Calu3 (cell line): ENCODE results near the gene FOXP4. TPM values are rescaled to one million over a fixed set of nuclear protein-coding genes. Genes with fewer than 3 reads are reported as not detected.

Source experiments
- BruUV-seq: library from RNA; stranded (reverse); fragments of 400-500 nt; replicated peaks from 2 replicates; lab custom pipeline; 2021; lab: Mats Ljungman, UMichigan
- CTCF ChIA-PET: fragments of 300-600 bp; sonication (Branson Sonifier 250); formaldehyde crosslinking; loops from one replicate; lab custom pipeline; 2022; ENCODE audit warnings: antibody characterized with exemption; lab: Charles Lee
- DNase-seq: peaks from one replicate; pipeline ENCODE4 v3.0.0; 2022
- H3K27ac Mint-ChIP-seq: one replicate; pipeline ENCODE4 v1.8.0; 2022; ENCODE audit warnings: mixed read lengths; ENCODE audit not compliant: unreplicated experiment
- H3K27me3 Mint-ChIP-seq: one replicate; pipeline ENCODE4 v1.8.0; 2022; ENCODE audit warnings: mixed read lengths; ENCODE audit not compliant: unreplicated experiment
- H3K36me3 Mint-ChIP-seq: one replicate; pipeline ENCODE4 v1.8.0; 2022; ENCODE audit warnings: mild to moderate bottlenecking, moderate library complexity, mixed read lengths; ENCODE audit not compliant: insufficient read depth, unreplicated experiment
- H3K4me1 Mint-ChIP-seq: one replicate; pipeline ENCODE4 v1.8.0; 2022; ENCODE audit warnings: mild to moderate bottlenecking, low read depth, mixed read lengths; ENCODE audit not compliant: unreplicated experiment
- H3K4me3 Mint-ChIP-seq: one replicate; pipeline ENCODE4 v1.8.0; 2022; ENCODE audit warnings: mild to moderate bottlenecking, low read depth, moderate library complexity, mixed read lengths; ENCODE audit not compliant: unreplicated experiment
- H3K9me3 Mint-ChIP-seq: one replicate; pipeline ENCODE4 v1.8.0; 2022; ENCODE audit warnings: low read depth, mixed read lengths; ENCODE audit not compliant: unreplicated experiment
- intact Hi-C: fragments of 100-400 bp; cut with micrococcal nuclease; formaldehyde crosslinking; loops from one replicate; pipeline ENCODE4 v1.10.0; 2022; ENCODE audit not compliant: unreplicated experiment
- total RNA-seq: library from RNA; stranded (reverse); gene quantifications from 2 replicates; pipeline ENCODE4 v1.2.3, GENCODE V29; 2022
- TF ChIP-seq, protein P1 (sequence below): fragments of 200-600 bp; IDR thresholded peaks from one replicate; pipeline ENCODE4 v1.8.0; 2022; ENCODE audit warnings: antibody characterized with exemption; ENCODE audit not compliant: unreplicated experiment

FOXP4 gene
- total RNA-seq, 1 experiment from 2014 or later = 47.8 TPM

DNA sequence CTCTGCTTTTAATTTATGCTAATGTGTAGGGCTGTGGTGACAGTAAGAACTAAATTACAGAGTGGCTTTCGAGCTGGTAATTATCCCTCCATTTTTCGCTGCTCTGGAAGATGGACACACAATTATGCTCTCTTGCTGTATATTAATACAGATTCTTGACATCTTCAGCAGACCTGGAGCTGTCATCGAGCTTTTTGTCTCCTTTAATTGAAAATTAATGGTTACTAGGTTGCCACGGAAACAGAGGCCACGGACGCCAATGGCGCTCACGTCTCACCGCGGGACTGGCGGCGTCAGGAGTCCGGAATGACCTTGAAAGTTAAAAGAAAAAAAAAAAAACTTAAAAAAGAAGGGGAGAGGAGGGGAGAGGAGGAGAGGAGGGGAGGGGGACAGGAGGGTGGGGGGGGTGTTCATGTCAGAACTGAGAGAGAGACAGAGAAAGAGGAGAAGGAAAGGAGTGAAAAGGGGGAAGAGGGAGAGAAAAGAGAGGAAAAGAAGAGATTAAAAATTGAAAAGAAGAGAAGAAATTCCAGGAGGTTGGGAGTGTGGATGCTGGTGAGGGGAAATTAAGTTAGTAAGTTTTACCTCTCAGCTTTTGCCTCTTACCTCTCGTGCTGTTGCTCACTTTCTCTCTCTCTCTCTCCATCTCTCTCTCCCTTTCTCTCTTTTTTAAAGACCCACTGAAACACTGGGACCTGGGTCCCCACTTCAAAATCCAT lies 22.1 kb upstream of the FOXP4 start:
- H3K4me1 Mint-ChIP-seq = peaks cover 11% of the 10 kb centered on the region
- TF ChIP-seq, protein P1, sequence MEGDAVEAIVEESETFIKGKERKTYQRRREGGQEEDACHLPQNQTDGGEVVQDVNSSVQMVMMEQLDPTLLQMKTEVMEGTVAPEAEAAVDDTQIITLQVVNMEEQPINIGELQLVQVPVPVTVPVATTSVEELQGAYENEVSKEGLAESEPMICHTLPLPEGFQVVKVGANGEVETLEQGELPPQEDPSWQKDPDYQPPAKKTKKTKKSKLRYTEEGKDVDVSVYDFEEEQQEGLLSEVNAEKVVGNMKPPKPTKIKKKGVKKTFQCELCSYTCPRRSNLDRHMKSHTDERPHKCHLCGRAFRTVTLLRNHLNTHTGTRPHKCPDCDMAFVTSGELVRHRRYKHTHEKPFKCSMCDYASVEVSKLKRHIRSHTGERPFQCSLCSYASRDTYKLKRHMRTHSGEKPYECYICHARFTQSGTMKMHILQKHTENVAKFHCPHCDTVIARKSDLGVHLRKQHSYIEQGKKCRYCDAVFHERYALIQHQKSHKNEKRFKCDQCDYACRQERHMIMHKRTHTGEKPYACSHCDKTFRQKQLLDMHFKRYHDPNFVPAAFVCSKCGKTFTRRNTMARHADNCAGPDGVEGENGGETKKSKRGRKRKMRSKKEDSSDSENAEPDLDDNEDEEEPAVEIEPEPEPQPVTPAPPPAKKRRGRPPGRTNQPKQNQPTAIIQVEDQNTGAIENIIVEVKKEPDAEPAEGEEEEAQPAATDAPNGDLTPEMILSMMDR = no peak
- peaks cover 13% of the 10 kb centered on the region for H3K27me3 Mint-ChIP-seq
- H3K4me3 Mint-ChIP-seq = no peak overlapping the region
- CTCF ChIA-PET = interaction anchor here (0.6 kb wide), 1 partner anchor 686 kb away, joined by 3 read pairs; no protein-coding TSS in a partner anchor
- no peaks in the 10 kb centered on the region for H3K9me3 Mint-ChIP-seq
- DNase-seq = no peak
- intact Hi-C loops = no loop called here
- no TSS peak for BruUV-seq
- no peaks in the 10 kb centered on the region for H3K36me3 Mint-ChIP-seq
- no peak overlapping the region for H3K27ac Mint-ChIP-seq

DNA sequence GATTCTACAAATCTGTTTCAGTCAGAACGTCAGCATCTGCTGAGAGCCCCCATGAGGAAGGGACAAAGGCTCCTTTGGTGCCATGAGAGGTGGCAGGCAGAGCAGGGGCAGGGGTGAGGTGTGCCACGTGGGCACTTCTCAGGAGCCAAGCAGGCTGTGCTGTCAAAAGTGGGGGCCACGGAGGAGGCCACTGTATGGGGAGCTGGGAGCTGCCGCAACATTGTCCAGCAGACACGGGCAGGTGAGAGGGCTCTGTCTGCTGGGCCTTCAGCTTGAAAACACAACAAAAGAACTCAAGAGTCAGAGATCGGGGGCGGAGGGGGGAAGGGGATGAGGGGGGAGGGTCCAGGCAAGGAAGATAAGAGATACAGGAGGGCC lies 21.6 kb upstream of the FOXP4 start:
- Mint-ChIP-seq H3K4me3 (no peak overlapping the region), H3K27ac (no peak overlapping the region), H3K36me3 (no peaks in the 10 kb centered on the region), H3K9me3 (no peaks in the 10 kb centered on the region), H3K4me1 (peaks cover 6% of the 10 kb centered on the region), H3K27me3 (peaks cover 13% of the 10 kb centered on the region)
- intact Hi-C loops = no loop called here
- TF ChIP-seq, protein P1 = no peak
- DNase-seq = no peak
- BruUV-seq = no TSS peak
- CTCF ChIA-PET = no interaction called here

DNA sequence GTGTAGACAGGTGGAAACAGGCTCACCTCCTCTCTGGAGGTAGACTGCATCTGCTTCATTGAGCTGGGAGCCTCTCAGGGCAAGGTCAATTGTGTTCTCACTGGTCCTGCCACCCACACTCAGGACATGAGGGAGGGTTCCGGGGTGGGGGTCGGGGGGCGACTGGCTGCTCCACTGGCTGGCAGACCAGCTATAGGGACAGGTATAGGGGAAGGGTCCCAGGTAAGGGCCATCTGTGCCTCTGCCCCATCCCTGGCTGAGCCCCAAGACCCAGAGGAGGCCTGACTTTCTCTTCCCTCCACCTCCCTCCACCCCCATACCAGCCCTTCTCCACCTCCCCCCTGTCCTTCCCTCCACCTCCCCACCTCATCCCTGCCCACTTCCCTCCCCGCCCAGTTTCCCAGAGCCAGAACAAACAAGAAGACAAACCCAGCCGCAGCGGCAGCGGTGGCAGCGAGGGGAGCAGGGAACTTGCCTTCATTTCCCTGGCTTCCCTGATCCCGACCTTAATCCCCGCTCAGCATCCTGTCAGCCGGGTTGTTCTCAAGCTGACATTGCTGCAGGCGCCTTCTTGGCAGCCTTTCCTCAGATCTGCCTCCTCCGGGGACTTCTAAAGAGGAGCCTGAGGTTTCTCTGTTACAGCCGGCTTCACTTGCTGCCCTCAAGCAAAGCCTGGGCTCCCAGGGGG lies 18.3 kb upstream of the FOXP4 start:
- no peak overlapping the region for H3K4me3 Mint-ChIP-seq
- CTCF ChIA-PET = interaction anchor here (0.9 kb wide), 1 partner anchor 31 kb away, joined by 7 read pairs; no protein-coding TSS in a partner anchor
- H3K27me3 Mint-ChIP-seq = peaks cover 13% of the 10 kb centered on the region
- H3K36me3 Mint-ChIP-seq = no peaks in the 10 kb centered on the region
- no peak for DNase-seq
- no peaks in the 10 kb centered on the region for H3K4me1 Mint-ChIP-seq
- intact Hi-C loops = no loop called here
- no TSS peak for BruUV-seq
- H3K27ac Mint-ChIP-seq = no peak overlapping the region
- H3K9me3 Mint-ChIP-seq = no peaks in the 10 kb centered on the region
- TF ChIP-seq, protein P1 = no peak

GRCh38 chr6:41528409-41528963 lies 17.7 kb upstream of the FOXP4 start:
- H3K27ac Mint-ChIP-seq = no peak overlapping the region
- intact Hi-C loops = no loop called here
- no peak overlapping the region for H3K4me3 Mint-ChIP-seq
- DNase-seq = no peak
- TF ChIP-seq, protein P1 = no peak
- H3K27me3 Mint-ChIP-seq = peaks cover 13% of the 10 kb centered on the region
- H3K4me1 Mint-ChIP-seq = no peaks in the 10 kb centered on the region
- no peaks in the 10 kb centered on the region for H3K36me3 Mint-ChIP-seq
- CTCF ChIA-PET = interaction anchor here (0.9 kb wide), 1 partner anchor 32 kb away, joined by 7 read pairs; no protein-coding TSS in a partner anchor
- BruUV-seq = no TSS peak
- H3K9me3 Mint-ChIP-seq = no peaks in the 10 kb centered on the region
